Fibroblast of mammary gland (primary cell): ENCODE measurements around the gene TMEM109.

ENCODE experiments used
- DNase-seq: peaks from one replicate; pipeline ENCODE4 v3.0.0-alpha.2; 2010; ENCODE audit warnings: low read depth
- H3K4me3 ChIP-seq: 2 replicates; pipeline ENCODE4 v1.5.1; 2011; ENCODE audit warnings: low read depth, mild to moderate bottlenecking, low read length, moderate library complexity; ENCODE audit not compliant: control insufficient read depth
- TF ChIP-seq, protein P1 (sequence below): conservative IDR thresholded peaks from 2 replicates; pipeline ENCODE4 v1.5.1; 2011; ENCODE audit warnings: low read depth, low read length, inconsistent platforms; ENCODE audit not compliant: control insufficient read depth, insufficient read depth

TMEM109 gene

DNA sequence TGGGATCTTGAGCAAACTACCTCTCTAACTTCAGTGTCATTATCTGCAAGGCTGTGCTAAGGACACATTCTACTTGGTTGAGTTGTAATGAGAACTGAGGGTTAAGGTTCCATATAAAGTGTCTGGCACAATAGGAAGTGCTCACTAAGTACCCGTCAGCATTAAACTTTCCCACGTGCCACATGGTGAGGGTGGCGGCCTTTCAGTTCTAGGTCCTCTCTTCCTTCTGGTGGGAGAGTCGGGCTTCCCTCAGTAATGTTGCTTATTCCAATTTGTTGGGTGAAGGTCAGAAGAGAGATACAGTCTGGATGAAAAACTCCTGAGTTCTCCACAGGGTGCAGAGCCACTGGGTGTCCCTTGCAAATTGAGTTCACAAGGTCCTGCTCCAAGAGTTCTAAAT, 52.9 kb downstream of the TMEM109 start:
- TF ChIP-seq, protein P1, sequence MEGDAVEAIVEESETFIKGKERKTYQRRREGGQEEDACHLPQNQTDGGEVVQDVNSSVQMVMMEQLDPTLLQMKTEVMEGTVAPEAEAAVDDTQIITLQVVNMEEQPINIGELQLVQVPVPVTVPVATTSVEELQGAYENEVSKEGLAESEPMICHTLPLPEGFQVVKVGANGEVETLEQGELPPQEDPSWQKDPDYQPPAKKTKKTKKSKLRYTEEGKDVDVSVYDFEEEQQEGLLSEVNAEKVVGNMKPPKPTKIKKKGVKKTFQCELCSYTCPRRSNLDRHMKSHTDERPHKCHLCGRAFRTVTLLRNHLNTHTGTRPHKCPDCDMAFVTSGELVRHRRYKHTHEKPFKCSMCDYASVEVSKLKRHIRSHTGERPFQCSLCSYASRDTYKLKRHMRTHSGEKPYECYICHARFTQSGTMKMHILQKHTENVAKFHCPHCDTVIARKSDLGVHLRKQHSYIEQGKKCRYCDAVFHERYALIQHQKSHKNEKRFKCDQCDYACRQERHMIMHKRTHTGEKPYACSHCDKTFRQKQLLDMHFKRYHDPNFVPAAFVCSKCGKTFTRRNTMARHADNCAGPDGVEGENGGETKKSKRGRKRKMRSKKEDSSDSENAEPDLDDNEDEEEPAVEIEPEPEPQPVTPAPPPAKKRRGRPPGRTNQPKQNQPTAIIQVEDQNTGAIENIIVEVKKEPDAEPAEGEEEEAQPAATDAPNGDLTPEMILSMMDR, result no peak
- no peak for DNase-seq
- H3K4me3 ChIP-seq, result no peak overlapping the region

DNA sequence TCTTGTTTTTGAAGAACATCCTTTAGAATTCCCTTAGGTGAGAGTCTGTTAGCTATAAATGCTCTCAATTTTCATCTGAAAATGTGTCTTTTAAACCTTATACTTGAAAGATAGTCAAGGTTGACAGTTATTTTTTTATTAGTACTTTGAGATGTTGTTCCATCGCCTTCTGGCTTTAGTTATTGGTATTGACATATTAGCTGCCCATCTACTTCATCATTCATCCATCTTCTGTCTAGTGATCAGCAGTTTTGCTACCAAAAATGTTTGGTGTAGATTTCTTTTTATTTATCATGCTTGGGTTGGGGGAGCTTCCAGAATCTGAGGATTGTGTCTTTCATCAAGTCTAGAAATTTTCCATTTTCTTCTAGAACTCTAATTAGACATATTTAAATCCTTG, 54.3 kb downstream of the TMEM109 start:
- TF ChIP-seq, protein P1, result no peak
- no peak overlapping the region for H3K4me3 ChIP-seq
- no peak for DNase-seq

DNA sequence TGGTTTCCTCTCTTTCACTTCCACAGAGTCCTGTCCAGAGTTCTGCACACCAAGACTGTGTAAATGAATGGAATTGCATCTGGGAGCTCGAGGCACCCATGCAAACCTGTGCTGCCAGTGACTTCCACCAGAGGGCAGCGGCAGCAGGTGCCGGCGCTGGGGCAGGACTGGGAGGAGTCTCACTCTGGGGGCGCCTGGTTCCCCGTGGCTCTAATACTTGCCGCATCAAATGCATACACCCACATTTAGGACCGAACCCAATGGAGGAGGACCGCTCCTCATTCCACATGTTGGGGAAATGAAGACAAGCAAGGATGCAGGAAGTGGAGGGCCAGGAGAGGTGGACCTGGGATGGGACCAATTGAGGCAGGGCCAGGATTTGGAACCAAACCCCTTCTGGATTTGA, 56.4 kb downstream of the TMEM109 start:
- TF ChIP-seq, protein P1, result peak; percentile 75
- peak; percentile 28 for DNase-seq
- H3K4me3 ChIP-seq, result no peak overlapping the region

DNA sequence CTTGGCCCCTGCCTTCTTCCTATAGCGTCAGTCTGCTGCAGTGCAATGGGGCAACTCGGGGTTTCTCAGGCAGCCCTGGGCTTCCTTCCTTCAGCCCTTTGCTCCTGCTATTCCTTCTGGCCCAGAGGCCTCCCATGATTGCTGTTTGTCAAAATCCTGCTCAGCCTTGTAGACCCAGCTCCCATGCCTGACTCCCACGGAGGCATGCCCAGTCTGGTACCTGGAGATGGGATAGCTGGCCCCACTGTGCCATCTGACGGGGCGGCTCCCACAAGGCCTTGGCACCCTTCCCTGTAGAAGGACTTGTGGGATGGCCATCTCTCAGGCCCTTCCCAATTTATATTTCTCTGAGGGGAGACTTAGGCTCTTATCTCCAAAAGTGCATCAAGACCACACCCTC, 56.9 kb downstream of the TMEM109 start:
- no peak overlapping the region for H3K4me3 ChIP-seq
- DNase-seq, result no peak
- TF ChIP-seq, protein P1, result no peak

GRCh38 chr11:60971520-60971919, 57.6 kb downstream of the TMEM109 start, which contains the start of gene CD6:
Gene CD6 (plus strand): TSS chr11:60971680. CDS start chr11:60971866, 186 bp downstream.
- no peak within 1 kb of the TSS for H3K4me3 ChIP-seq
- no peak for DNase-seq
- TF ChIP-seq, protein P1, result no peak

DNA sequence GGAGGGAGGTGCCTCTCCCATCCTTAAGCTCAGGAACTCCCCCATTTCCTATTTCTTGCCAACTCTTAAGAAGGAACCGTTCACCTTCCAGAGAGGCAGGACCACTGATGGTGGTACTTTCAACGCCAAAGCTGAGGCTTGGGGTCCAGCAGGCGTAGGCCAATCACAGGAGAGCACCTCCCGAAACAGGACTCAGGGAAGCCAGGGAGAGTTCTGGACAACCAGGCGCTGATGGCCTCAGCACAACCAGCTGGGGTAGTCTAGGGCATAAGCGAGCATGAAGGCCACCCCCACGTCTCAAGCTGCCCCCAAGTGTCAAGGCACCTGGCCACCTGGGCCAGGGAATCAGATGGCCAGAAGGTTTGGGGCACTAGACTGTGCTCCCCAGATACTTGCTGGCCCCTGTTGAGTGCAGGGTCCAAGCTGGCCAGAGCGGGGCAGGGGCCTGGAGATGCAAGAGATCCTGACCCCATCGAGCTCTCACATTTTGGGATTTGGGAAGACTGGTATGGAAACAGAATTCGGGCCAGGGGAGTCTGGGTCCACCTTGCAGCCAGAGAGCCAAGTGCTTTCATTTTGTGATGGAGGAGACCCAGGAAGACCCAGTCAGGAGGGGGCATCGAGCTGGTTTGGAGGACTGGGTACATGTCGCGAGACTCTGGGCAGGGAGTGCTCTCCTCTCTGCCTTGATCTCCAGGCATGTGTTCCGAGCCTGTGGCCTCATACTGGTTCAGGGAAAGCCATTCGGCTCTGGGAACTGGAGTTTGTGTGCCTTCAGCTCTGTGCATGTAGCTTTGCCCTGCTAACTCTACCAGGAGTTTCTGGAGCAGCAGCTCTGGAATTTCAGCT, 58.4 kb downstream of the TMEM109 start:
- no peak overlapping the region for H3K4me3 ChIP-seq
- TF ChIP-seq, protein P1, result no peak
- DNase-seq, result no peak
